GM18505 (cell line): ENCODE results near the gene RTN4RL1.

Experiments used
- ATAC-seq: cut with Tn5 transposase; IDR thresholded peaks from one replicate; pipeline ENCODE4 v1.9.1; 2021; ENCODE audit not compliant: unreplicated experiment
- POLR2A ChIP-seq: IDR thresholded peaks from 4 replicates; pipeline ENCODE4 v1.6.1; 2011; ENCODE audit warnings: borderline replicate concordance; ENCODE audit not compliant: insufficient read depth, insufficient read length; ENCODE audit errors: extremely low read depth

Gene RTN4RL1

GRCh38 chr17:2063261-2064146 is 38.4 kb upstream of the RTN4RL1 start:
- no peak for ATAC-seq

GRCh38 chr17:2062571-2063183 is 37.5 kb upstream of the RTN4RL1 start:
- no peak for TF ChIP-seq POLR2A
- ATAC-seq: no peak

More at GRCh38 chr17:2063261-2064146, 38.4 kb upstream of the RTN4RL1 start:
- TF ChIP-seq POLR2A: no peak

DNA sequence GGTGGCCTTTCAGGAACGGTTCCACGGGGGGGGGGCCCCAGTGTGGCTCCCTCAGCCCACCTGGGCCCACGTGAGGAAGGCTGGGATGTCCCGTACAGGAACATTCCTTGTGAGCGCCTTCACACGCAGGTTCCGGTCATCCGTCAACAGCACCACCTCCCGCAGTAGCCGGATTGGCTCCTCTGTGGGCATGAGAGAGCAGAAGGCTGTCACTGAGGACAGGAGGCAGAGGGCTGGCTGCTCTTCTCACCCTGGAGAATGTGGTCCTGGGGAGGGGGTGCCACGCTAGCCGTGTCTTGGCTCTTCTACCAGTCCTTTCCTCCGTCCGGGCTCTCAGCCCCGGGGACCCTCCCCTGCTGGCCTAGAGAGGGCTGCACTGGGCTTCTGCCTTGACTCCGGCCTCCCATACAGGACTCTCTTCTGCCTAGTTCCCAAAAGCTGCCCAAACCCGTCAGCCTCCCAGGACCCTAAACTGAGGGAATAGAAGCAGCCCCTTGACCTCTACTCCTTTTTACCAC is 36.4 kb upstream of the RTN4RL1 start:
- no peak for TF ChIP-seq POLR2A
- ATAC-seq: no peak

DNA sequence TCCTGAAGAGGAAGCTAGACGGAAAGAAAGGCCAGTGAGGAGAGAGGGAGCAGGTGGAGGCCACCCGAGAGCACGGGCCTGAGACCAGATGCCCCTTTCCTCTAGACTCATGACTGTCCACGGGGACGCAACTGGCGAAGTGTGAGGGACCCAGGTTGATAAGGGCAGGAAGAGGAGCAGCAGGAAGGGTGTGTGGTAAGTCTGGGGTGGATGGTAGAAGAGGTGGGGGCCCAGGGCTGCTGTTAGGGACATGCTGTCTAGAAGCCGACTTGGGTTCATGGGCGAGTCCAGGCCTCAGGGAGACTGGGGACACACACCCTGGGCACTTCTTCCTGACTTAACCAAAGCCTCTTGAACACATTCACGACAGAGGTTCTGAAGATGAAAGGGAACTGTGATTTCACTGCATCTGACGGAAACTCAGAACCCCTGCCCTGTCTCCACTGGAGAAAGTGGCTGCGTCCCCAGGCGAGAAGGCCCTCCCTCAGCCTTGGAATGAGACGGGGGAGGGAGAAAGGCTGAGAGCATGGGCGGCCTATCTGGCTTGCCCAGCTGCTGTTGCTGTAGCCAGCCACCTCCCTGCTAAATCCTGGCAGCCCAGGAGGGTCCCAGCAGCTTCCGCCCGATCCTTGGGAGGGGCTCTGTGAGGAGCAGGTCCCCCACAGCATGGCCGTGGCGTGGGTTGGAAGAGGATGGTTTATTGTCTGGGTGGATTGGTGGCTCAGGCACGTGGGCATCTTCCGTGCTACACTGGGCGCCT is 35.7 kb upstream of the RTN4RL1 start:
- no peak for TF ChIP-seq POLR2A
- ATAC-seq: no peak

GRCh38 chr17:2060385-2060658 is 35.2 kb upstream of the RTN4RL1 start:
- TF ChIP-seq POLR2A: no peak
- ATAC-seq: no peak

GRCh38 chr17:2059547-2060384 is 34.6 kb upstream of the RTN4RL1 start:
- no peak for ATAC-seq

DNA sequence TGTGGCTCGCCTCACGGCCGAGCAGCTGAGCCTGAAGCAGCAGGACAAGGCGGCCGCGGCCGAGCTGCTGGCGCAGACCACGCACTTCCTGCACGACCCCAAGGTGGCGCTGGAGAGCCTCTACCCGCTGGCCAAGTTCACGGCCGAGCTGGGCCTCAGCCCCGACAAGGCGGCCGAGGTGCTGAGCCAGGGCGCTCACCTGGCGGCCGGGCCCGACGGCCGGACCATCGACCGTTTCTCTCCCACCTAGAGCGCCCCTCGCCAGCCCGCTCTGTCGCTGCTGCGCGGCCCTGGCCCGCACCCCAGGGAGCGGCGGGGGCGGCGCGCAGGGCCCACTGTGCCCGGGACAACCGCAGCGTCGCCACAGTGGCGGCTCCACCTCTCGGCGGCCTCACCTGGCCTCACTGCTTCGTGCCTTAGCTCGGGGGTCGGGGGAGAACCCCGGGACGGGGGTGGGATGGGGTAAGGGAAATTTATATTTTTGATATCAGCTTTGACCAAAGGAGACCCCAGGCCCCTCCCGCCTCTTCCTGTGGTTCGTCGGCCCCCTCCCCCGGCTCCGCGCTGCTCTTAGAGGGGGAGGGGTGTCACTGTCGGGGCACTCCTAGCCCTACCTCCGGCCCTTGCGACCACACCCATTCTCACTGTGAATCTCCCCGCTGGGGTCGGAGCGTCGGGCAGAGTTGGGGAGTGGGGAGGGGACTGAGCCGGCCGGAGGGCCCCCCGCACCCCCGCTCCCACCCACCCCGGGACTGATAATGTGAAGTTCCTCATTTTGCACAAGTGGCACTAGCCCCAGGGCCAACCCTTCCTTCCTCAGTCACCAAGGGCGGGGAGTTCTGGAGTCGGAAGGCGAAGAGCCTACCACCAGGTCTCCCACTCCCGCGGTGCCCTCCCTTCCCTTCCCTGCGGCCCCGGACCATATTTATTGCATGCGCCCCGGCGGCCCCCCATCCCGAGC is 33.7 kb upstream of the RTN4RL1 start:
- TF ChIP-seq POLR2A: peak; percentile 26

More at GRCh38 chr17:2059547-2060384, 34.6 kb upstream of the RTN4RL1 start:
- no peak for TF ChIP-seq POLR2A

GRCh38 chr17:2057760-2058585 is 32.8 kb upstream of the RTN4RL1 start:
- peak; percentile 22 for TF ChIP-seq POLR2A

More for the DNA sequence above, 33.7 kb upstream of the RTN4RL1 start:
- no peak for ATAC-seq

GRCh38 chr17:2057175-2057759 is 32.1 kb upstream of the RTN4RL1 start:
- no peak for TF ChIP-seq POLR2A
- ATAC-seq: no peak

More at GRCh38 chr17:2057760-2058585, 32.8 kb upstream of the RTN4RL1 start:
- ATAC-seq: no peak
